HG03280 (cell line): ENCODE data around the gene TNFRSF9.
"Not testable (repeated sequence)": the region's sequence is repeated elsewhere in the genome, so short reads cannot be mapped to it uniquely, and the experiment has no call there.

Experiments
- ATAC-seq: cut with Tn5 transposase; IDR thresholded peaks from one replicate; pipeline ENCODE4 v1.9.1; 2021; ENCODE audit warnings: mild to moderate bottlenecking, moderate library complexity; ENCODE audit not compliant: unreplicated experiment

TNFRSF9 gene

GRCh38 chr1:7961216-7962013, 20.8 kb upstream of the TNFRSF9 start, which contains the start of gene PARK7:
PARK7 (plus strand) TSS chr1:7961711; CDS start chr1:7962786, 1,075 bp downstream.
- ATAC-seq = peak; percentile 93

- ATAC-seq = no peak
Observed at GRCh38 chr1:7960867-7961215, 20.2 kb upstream of the TNFRSF9 start.

GRCh38 chr1:7960165-7960564, 19.5 kb upstream of the TNFRSF9 start:
- ATAC-seq = no peak

GRCh38 chr1:7956218-7957032, 15.8 kb upstream of the TNFRSF9 start:
- ATAC-seq = no peak

GRCh38 chr1:7954683-7955082, 14.0 kb upstream of the TNFRSF9 start:
- ATAC-seq = no peak

GRCh38 chr1:7953850-7954609, 13.4 kb upstream of the TNFRSF9 start:
- ATAC-seq = peak; percentile 98

GRCh38 chr1:7952791-7953190, 12.2 kb upstream of the TNFRSF9 start:
- ATAC-seq = not testable (repeated sequence)

GRCh38 chr1:7948960-7949359, 8.3 kb upstream of the TNFRSF9 start:
- no peak for ATAC-seq

- no peak for ATAC-seq
Observed at GRCh38 chr1:7943251-7943650, 2.6 kb upstream of the TNFRSF9 start.

GRCh38 chr1:7942214-7942921, 1.7 kb upstream of the TNFRSF9 start:
- ATAC-seq = no peak

GRCh38 chr1:7941437-7941793, 776 bp upstream of the TNFRSF9 start:
- ATAC-seq = no peak

GRCh38 chr1:7940034-7940433, 605 bp downstream of the TNFRSF9 start:
- ATAC-seq = no peak

- no peak for ATAC-seq
Observed at GRCh38 chr1:7938070-7938469, 2.6 kb downstream of the TNFRSF9 start.

- no peak for ATAC-seq
Observed at GRCh38 chr1:7932524-7933138, 8.0 kb downstream of the TNFRSF9 start.

GRCh38 chr1:7931446-7931812, 9.2 kb downstream of the TNFRSF9 start:
- ATAC-seq = no peak

GRCh38 chr1:7930645-7931445, 9.8 kb downstream of the TNFRSF9 start:
- ATAC-seq = no peak

- ATAC-seq = no peak
Observed at GRCh38 chr1:7929637-7930036, 11.0 kb downstream of the TNFRSF9 start.

- ATAC-seq = no peak
Observed at GRCh38 chr1:7928247-7928646, 12.4 kb downstream of the TNFRSF9 start.

- ATAC-seq = not testable (repeated sequence)
Observed at GRCh38 chr1:7927061-7927460, 13.6 kb downstream of the TNFRSF9 start.

GRCh38 chr1:7922301-7922700, 18.3 kb downstream of the TNFRSF9 start:
- no peak for ATAC-seq
